Measurements from ENCODE around the gene RARRES2.

Gene RARRES2

DNA sequence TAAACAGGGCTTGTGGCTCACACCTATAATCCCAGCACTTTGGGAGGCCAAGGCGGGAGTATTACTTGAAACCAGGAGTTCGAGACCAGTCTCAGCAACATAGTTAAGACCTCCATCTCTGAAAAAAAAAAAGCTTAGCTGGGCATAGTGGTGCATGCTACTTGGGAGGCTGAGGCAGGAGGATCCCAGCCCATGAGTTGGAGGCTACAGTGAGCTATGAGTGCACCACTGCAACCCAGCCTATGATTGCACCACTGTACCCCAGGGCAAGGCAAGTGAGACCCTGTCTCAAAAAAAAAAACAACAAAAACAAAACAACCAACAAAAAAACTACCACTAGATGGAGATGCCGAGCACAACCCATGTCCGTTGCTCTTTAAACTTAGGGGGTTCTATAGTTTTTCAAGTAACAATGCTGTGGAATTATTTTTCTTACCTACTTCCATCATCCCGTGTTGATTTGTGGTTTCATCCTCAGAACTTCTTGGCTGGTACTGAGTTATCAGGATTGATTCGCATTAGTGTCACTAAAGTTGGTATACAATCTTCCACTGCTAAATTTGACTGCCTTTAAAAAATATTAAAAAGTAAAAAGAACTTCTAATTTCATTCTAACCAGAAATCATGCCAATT lies 15.0 kb upstream of the RARRES2 start:
- no peaks in the 10 kb centered on the region for H3K36me3 ChIP-seq (ENCODE audit: insufficient read depth)
- TF ChIP-seq, protein P1, sequence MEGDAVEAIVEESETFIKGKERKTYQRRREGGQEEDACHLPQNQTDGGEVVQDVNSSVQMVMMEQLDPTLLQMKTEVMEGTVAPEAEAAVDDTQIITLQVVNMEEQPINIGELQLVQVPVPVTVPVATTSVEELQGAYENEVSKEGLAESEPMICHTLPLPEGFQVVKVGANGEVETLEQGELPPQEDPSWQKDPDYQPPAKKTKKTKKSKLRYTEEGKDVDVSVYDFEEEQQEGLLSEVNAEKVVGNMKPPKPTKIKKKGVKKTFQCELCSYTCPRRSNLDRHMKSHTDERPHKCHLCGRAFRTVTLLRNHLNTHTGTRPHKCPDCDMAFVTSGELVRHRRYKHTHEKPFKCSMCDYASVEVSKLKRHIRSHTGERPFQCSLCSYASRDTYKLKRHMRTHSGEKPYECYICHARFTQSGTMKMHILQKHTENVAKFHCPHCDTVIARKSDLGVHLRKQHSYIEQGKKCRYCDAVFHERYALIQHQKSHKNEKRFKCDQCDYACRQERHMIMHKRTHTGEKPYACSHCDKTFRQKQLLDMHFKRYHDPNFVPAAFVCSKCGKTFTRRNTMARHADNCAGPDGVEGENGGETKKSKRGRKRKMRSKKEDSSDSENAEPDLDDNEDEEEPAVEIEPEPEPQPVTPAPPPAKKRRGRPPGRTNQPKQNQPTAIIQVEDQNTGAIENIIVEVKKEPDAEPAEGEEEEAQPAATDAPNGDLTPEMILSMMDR (conservative IDR thresholded peaks at IDR 0.05; ENCODE audit: low read depth, low read length), result peak; percentile 93
- no peak overlapping the region for H3K4me3 ChIP-seq (IDR thresholded peaks at IDR 0.05; ENCODE audit: insufficient read depth, low read depth, low read length)
- H3K27me3 ChIP-seq (ENCODE audit: insufficient read depth, low read depth), result no peaks in the 10 kb centered on the region
- peak overlapping the region; percentile 8; the same call in 1 of the 2 replicates for H2AFZ ChIP-seq (ENCODE audit: low read depth)
- peak overlapping the region; percentile 40 for H3K4me2 ChIP-seq
- no peak overlapping the region for H3K9ac ChIP-seq
- H3K4me1 ChIP-seq (ENCODE audit: low read depth, poor library complexity, severe bottlenecking), result peaks cover 58% of the 10 kb centered on the region
- no peaks in the 10 kb centered on the region for H3K79me2 ChIP-seq (ENCODE audit: insufficient read depth, low read depth)
- no peaks in the 10 kb centered on the region for H4K20me1 ChIP-seq (ENCODE audit: insufficient read depth)
- peak overlapping the region; percentile 68 for H3K27ac ChIP-seq

DNA sequence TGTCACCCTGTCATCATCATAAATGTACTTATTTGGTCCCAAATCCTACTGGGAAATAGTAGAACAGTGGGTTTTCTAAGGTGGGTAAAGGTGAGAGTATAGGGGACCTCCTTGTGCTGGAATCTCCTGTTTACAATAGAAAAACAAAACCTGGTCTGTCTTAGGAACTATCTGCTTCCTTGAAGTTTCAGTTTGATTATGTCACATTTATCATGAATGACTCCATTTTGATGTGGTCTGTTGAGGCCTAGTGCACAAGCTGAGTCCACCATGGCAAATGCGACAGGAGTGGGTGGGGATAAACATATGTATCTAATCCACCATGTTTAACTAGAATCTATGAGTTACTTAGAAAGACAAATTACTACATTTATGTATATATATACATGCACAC lies 14.2 kb upstream of the RARRES2 start:
- no peak overlapping the region; the same call in 1 of the 2 replicates for H3K4me2 ChIP-seq
- no peak overlapping the region for H3K9ac ChIP-seq
- peaks cover 56% of the 10 kb centered on the region for H3K4me1 ChIP-seq (ENCODE audit: low read depth, poor library complexity, severe bottlenecking)
- H2AFZ ChIP-seq (ENCODE audit: low read depth), result no peak overlapping the region
- H3K36me3 ChIP-seq (ENCODE audit: insufficient read depth), result no peaks in the 10 kb centered on the region
- TF ChIP-seq, protein P1 (conservative IDR thresholded peaks at IDR 0.05; ENCODE audit: low read depth, low read length), result no peak
- no peaks in the 10 kb centered on the region for H3K27me3 ChIP-seq (ENCODE audit: insufficient read depth, low read depth)
- H3K79me2 ChIP-seq (ENCODE audit: insufficient read depth, low read depth), result no peaks in the 10 kb centered on the region
- no peak overlapping the region; the same call in 1 of the 2 replicates for H3K27ac ChIP-seq
- no peak overlapping the region for H3K4me3 ChIP-seq (IDR thresholded peaks at IDR 0.05; ENCODE audit: insufficient read depth, low read depth, low read length)
- no peaks in the 10 kb centered on the region for H4K20me1 ChIP-seq (ENCODE audit: insufficient read depth)

DNA sequence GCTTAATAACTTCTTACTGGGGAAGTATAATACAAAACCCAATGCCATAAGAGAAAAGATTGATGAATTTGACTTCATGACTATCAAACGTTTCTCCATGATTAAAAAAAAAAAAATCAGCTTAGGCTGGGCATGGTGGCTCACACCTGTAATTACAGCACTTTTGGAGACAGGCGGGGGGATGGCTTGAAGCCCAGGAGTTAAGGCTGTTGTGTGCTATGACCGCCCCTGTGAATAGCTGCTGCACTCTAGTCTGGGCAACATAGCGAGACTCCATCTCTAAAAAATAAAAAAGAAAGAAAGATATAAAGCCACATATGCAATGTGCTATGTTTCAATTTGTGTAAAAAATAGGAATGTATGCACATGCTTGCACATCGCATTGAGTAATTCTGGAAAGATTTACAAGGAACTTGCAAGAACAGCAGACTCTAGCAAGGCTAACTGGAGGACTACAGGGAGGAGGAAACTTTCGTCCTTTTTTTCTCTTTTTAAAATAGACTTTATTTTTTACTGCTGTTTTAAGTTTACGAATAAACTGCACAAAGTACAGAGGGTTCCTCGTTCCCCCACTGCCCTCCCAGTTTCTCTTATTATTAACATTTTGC lies 10.3 kb upstream of the RARRES2 start:
- Histone ChIP-seq H4K20me1 (ENCODE audit: insufficient read depth) (no peaks in the 10 kb centered on the region), H2AFZ (ENCODE audit: low read depth) (no peak overlapping the region), H3K9ac (no peak overlapping the region), H3K27me3 (ENCODE audit: insufficient read depth, low read depth) (no peaks in the 10 kb centered on the region), H3K4me1 (ENCODE audit: low read depth, poor library complexity, severe bottlenecking) (peaks cover 19% of the 10 kb centered on the region), H3K79me2 (ENCODE audit: insufficient read depth, low read depth) (no peaks in the 10 kb centered on the region), H3K36me3 (ENCODE audit: insufficient read depth) (no peaks in the 10 kb centered on the region), H3K4me2 (no peak overlapping the region), H3K27ac (no peak overlapping the region), H3K4me3 (IDR thresholded peaks at IDR 0.05; ENCODE audit: insufficient read depth, low read depth, low read length) (no peak overlapping the region)
- TF ChIP-seq, protein P1 (conservative IDR thresholded peaks at IDR 0.05; ENCODE audit: low read depth, low read length), result no peak

DNA sequence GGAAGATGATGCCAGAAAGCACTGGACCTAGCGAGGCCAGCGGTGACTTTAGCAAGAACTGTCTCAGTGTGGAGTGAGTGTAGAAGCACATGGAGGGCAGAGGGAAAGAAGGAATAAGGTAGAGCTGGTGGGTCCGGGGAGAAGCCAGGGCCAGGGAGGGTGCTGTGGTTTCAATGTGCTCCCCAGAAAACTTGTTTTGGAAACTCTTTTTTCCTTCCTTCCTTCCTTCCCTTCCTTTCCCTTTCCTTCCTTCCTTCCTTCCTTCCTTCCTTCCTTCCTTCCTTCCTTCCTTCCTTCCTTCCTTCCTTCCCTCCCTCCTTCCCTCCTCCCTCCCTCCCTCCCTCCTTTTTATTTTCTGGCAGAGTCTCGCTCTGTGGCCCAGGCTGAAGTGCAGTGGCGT lies 5.5 kb upstream of the RARRES2 start:
- Histone ChIP-seq H3K36me3 (ENCODE audit: insufficient read depth) (no peaks in the 10 kb centered on the region), H3K4me2 (no peak overlapping the region), H3K4me3 (IDR thresholded peaks at IDR 0.05; ENCODE audit: insufficient read depth, low read depth, low read length) (no peak overlapping the region), H3K27me3 (ENCODE audit: insufficient read depth, low read depth) (no peaks in the 10 kb centered on the region), H2AFZ (ENCODE audit: low read depth) (no peak overlapping the region), H3K27ac (no peak overlapping the region), H3K4me1 (ENCODE audit: low read depth, poor library complexity, severe bottlenecking) (no peaks in the 10 kb centered on the region), H3K79me2 (ENCODE audit: insufficient read depth, low read depth) (no peaks in the 10 kb centered on the region), H4K20me1 (ENCODE audit: insufficient read depth) (no peaks in the 10 kb centered on the region), H3K9ac (no peak overlapping the region)
- TF ChIP-seq, protein P1 (conservative IDR thresholded peaks at IDR 0.05; ENCODE audit: low read depth, low read length), result no peak

All from KMS-11 (cell line).